NCI-H2196 (cell line): ENCODE results near the gene TRERF1.

Source experiments
- DNase-seq: peaks from one replicate; lab custom pipeline; 2025; ENCODE audit not compliant: unreplicated experiment; lab: John Stamatoyannopoulos, UW

The TRERF1 gene

DNA sequence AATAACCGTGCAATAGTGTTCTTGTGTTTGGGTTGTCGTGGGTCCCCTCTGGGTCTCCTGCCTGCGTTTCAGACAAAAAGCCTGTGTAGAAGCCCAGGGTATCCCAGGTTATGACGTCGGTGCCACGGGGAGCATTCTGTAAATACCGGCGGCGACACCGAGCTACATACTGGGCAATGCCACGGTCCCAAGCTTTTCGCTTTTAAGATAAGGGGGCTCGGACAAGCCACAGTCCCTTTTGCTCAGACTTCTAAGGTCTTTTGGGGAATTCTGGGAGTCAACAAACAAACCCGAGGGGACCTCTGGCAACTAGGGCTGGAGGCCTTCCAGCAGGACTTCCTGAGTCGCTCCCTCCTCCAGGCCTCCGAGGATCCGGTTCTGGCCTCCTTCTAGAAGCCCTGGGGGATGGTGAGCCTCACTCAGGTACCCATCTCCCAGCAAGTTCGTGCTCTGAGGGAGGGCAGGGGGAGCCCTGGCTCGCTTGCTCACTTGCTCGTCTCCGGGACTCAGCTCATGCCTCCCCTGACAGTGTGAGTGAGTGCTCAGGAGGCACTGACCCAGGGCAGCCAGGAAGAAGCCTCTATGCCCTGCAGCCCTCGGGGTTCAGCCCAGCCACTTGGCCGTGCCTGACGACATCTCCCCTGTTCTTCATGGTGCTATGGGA lies 171.6 kb downstream of the TRERF1 start:
- DNase-seq: no peak

DNA sequence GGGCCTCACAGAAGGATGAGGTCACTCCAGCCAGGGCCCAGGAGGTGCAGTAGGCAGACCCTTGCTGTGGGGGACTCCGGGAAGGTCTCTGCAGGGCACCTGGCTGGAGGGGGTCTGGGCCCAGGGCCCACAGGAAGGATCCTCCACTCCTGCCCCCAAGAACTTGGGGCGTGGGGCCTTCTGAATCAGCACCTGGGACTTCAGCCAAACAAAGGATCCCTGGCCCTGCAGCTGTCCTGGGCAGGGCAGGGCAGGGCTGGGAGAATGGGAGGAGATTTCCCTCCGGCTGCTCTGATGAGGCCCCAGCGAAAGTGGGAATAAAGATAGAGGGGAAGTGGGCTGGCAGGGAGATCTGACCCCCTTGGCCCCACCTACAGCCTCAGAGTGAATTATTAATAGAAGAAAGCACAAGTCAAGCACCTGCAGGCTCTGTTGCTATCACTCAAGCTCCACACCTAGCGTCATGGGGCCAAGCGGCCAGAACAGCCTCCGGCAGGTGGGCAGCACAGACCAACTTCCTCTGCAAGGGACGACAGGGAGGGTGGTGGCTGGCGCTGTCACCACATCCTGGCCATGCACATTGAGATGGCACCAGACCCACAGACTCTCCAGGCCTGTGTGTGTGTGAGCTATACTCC lies 172.5 kb downstream of the TRERF1 start:
- DNase-seq: no peak

- no peak for DNase-seq
Observed at GRCh38 chr6:42278131-42278853, 173.4 kb downstream of the TRERF1 start.

GRCh38 chr6:42276034-42276890 lies 175.5 kb downstream of the TRERF1 start:
- no peak for DNase-seq

DNA sequence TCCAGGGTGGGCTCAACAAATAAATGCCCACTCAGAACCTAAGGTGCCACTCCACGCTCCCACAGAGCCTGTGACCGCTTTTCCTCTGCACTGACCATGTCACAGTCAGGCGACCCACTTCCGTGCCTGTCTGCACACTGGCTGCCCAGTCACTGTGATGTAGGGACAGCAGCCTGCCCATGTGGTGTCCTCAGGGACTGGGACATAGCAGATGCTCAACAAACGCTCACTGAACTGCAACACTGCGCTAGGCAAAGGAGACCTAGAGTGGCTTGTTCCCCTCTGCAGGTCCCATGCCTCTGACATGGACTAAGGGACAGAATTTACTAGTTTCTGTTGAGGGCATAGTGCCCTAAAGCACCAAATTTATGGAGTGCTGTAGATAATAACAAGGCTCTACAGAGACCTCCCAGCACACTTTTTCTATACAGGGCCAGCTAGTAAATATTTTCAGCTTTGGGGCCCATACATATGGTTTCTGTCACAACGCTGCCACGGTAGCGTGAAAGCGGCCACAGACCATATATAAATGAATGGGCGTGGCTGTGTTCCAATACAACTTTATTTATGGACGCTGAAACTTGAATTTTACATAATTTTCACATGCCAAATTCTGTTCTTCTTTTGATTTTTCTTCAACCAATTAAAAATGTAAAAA lies 176.2 kb downstream of the TRERF1 start:
- no peak for DNase-seq

DNA sequence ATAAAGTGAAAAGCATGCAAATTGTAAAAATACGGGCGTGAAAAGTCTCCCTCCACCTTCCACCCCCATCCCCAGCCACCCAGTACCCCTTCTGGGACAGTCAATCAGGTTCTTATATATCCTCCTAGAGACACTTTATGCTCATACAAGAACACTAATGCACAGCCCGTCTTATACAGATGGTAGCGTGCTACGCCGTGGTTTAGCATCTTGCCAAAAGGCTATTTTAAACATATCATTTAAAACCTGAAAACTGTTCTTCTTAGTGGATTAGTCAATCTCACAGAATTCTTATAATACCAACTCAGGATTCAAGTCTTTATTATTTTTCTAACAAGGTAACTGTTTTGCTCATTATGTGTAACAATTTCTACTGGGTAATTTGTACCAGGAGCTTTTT lies 176.8 kb downstream of the TRERF1 start:
- DNase-seq: no peak

GRCh38 chr6:42271834-42272805 lies 179.6 kb downstream of the TRERF1 start:
- no peak for DNase-seq

- no peak for DNase-seq
Observed at GRCh38 chr6:42269974-42270510, 181.7 kb downstream of the TRERF1 start.

- DNase-seq: no peak
Observed at GRCh38 chr6:42269553-42269952, 182.2 kb downstream of the TRERF1 start.

- DNase-seq: no peak
Observed at GRCh38 chr6:42268835-42269204, 182.9 kb downstream of the TRERF1 start.

DNA sequence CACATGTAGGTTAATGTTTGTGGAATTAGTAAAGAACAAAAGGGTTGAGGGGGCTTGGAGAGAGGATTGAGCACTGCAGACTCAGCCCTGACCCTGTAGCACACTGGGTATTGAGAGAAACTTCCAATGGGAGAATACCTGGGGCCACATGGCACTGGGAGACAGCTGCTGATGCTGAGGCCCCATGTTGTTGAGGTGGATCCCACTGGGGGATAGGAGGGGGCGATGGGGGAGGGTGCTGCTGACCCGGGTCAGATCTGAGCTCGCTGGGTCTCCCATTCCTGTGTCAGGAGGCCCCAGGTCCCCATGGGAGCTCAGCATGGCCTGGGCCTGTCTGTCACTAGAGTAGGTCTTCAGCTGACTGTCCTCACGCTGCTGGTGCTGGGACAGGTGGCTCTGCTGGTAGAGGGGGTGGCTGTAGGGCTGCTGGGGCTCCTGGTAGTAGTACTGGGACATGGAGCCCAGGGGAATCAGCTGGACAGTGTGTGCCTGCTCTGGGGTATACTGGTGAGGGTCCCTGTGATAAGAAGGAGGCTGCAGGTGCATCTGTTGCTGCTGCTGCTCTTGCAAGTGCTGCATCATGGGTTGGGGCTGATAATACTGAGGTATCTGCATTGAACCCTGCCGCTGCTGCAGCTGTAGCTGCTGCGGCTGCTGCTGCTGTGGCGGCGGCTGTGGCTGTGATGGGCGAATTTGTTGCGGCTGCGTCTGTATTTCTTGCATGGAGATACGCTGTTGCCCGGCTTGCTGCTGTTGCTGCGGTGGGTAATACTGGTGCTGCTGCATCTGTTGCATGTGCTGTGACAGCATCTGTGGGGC lies 183.5 kb downstream of the TRERF1 start:
- DNase-seq: no peak

GRCh38 chr6:42266538-42266937 lies 185.2 kb downstream of the TRERF1 start:
- DNase-seq: no peak

DNA sequence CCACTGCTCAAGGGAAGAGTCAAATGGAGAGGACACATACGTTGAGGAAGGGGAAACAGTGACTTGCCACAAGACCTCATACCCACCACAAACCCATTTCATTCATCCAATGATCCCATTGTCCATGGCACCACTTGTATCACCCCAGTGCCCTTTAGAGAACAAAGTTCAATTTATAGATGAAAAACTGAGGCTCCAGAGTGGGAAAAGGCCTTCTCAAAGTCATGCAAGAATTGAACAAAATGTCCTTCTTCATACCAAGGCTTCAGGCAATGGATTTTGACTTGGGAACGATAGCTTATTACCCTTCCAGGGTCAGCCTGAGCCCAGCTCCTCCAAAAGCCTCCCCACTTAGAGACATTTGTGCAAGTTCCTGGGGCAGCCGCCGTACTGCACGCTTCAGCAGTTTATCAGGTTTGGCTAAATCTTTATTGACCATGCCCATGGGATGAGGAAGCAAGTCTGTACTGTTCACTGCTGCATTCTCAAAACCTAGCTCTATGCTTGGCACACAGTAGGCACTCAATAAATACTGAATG lies 186.8 kb downstream of the TRERF1 start:
- no peak for DNase-seq

- DNase-seq: no peak
Observed at GRCh38 chr6:42264162-42264851, 187.4 kb downstream of the TRERF1 start.

DNA sequence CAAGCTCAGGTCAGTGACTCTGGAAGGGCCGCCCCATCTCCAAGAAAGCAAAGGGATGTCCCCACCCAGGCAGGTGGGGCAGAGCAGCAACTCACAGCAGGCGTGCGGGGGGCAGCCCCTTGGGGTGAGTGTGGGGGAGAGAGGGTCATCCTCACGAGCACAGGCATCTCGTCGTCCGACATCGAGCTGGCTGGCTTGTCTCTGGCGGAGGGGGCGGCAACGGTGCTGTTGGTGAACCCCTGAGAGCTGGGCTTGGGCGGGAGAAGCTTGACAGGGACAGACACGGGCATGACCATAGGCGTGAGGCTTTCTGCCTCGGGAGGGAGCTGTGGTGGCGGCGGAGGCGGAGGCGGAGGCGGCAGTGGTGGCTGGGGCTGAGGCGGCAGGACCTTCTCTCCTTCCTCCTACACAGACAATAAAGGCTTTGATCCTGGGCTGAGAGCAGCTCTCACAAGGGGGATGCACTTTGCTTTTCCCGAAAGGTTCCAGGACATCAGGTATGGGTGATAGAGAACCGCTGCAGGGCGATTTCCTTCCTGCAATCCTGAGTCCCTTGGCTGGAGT lies 188.5 kb downstream of the TRERF1 start:
- DNase-seq: no peak

- no peak for DNase-seq
Observed at GRCh38 chr6:42260972-42261371, 190.8 kb downstream of the TRERF1 start.

GRCh38 chr6:42260396-42260888 lies 191.3 kb downstream of the TRERF1 start:
- DNase-seq: no peak
